Ishikawa (cell line): Measurements from ENCODE around the gene ZBTB44.

ENCODE experiments used
- CEBPB ChIP-seq: IDR thresholded peaks from 2 replicates; pipeline ENCODE4 v1.6.1; 2012
- CREB1 ChIP-seq: IDR thresholded peaks from 2 replicates; pipeline ENCODE4 v1.6.1; 2012; ENCODE audit warnings: low read depth
- EGR1 ChIP-seq: IDR thresholded peaks from 2 replicates; pipeline ENCODE4 v1.6.1; 2012
- EP300 ChIP-seq: IDR thresholded peaks from 2 replicates; pipeline ENCODE4 v1.6.1; 2012; ENCODE audit warnings: borderline replicate concordance
- NFIC ChIP-seq: IDR thresholded peaks from 2 replicates; pipeline ENCODE4 v1.6.1; 2012
- RAD21 ChIP-seq: IDR thresholded peaks from 2 replicates; pipeline ENCODE4 v1.6.1; 2012; ENCODE audit warnings: low read depth
- REST ChIP-seq: IDR thresholded peaks from 2 replicates; pipeline ENCODE4 v1.6.1; 2012; ENCODE audit warnings: low read depth, mild to moderate bottlenecking
- TAF1 ChIP-seq: IDR thresholded peaks from 2 replicates; pipeline ENCODE4 v1.6.1; 2012; ENCODE audit warnings: low read depth, mild to moderate bottlenecking
- TCF12 ChIP-seq: IDR thresholded peaks from 2 replicates; pipeline ENCODE4 v1.6.1; 2012; ENCODE audit warnings: low read depth
- TEAD4 ChIP-seq: IDR thresholded peaks from 2 replicates; pipeline ENCODE4 v1.6.1; 2012
- USF1 ChIP-seq: IDR thresholded peaks from 2 replicates; pipeline ENCODE4 v1.6.1; 2012
- YY1 ChIP-seq: IDR thresholded peaks from 2 replicates; pipeline ENCODE4 v1.6.1; 2012; ENCODE audit warnings: low read depth
- ZBTB7A ChIP-seq: IDR thresholded peaks from 2 replicates; pipeline ENCODE4 v1.6.1; 2012; ENCODE audit warnings: low read depth
- TF ChIP-seq, protein P1 (sequence below): IDR thresholded peaks from 2 replicates; pipeline ENCODE4 v1.6.1; 2012

The ZBTB44 gene

GRCh38 chr11:130323452-130324450 lies 9.0 kb upstream of the ZBTB44 start:
- no peak for TF ChIP-seq TCF12
- no peak for TF ChIP-seq EP300
- TF ChIP-seq TEAD4: no peak
- no peak for TF ChIP-seq NFIC
- no peak for TF ChIP-seq USF1
- no peak for TF ChIP-seq RAD21
- TF ChIP-seq EGR1: no peak
- TF ChIP-seq CEBPB: no peak
- TF ChIP-seq, protein P1, sequence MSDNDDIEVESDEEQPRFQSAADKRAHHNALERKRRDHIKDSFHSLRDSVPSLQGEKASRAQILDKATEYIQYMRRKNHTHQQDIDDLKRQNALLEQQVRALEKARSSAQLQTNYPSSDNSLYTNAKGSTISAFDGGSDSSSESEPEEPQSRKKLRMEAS: no peak

DNA sequence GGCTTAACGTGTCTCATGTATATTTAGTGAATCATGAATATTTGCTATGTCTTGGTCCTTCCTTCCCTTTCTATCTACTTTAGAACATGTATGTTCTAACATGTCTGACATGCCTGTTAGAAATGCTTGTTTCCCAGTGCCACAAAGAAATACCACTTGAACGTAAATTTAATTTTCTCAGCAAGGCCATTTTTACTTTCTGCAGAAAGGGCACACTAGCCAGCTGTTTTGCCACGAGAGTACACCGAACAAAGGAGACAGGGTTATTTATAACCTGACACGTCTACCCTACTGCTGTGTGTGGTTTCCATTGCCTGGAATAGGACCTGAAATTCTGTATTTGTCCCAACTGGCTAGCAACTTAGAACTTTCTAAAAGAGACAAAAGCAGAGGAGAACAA lies 7.4 kb upstream of the ZBTB44 start:
- TF ChIP-seq CEBPB (no peak), TAF1 (no peak), REST (no peak), TCF12 (no peak), USF1 (0 out of 2 replicates have a peak, but pooled peaks have one; percentile 22), TEAD4 (no peak)

DNA sequence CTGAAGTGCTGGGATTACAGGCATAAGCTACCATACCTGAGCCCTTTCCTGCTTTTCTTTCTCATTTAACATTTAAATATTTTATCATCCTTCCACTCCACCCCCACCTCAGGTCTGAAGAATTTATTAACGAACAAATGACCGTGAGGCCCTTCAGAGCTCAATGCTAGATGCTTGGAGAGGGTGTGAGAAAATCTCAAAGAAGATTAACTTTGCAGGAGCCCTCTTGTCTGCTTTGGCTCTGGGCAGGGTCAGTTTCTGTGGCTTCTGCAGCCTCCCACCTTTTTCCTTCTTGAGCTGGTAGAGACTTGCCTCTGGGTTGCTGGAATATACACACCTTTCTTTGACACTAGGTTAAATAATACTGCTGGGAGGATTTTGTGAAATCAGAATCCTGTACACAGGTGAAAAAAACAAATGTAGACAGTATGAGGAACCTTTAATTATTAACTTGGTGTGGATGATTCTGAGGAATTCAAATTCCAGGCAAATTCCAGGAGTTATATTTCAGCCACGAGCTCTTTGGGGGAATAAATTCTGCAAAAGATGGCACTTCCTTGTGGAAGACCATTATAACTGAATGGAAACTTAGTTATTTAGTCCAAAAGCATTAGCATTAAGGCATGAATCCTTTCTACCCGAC lies 3.4 kb upstream of the ZBTB44 start:
- no peak for TF ChIP-seq EGR1
- TF ChIP-seq, protein P1: no peak
- TF ChIP-seq EP300: no peak
- peak; percentile 60 for TF ChIP-seq TEAD4
- no peak for TF ChIP-seq RAD21

- TF ChIP-seq, protein P1: no peak
- TF ChIP-seq EP300 (no peak), TAF1 (no peak), RAD21 (no peak), EGR1 (no peak), ZBTB7A (no peak), YY1 (no peak), TEAD4 (no peak), CREB1 (no peak), NFIC (no peak), REST (no peak)
Measured at GRCh38 chr11:130315354-130315970, 745 bp upstream of the ZBTB44 start.

GRCh38 chr11:130314184-130314749 lies 450 bp downstream of the ZBTB44 start:
- TF ChIP-seq NFIC: no peak
- TF ChIP-seq, protein P1: peak; percentile 63; the same call in 1 of the 2 replicates
